H1 (cell line): ENCODE measurements around the gene TYK2. TPM values are rescaled to one million over a fixed set of nuclear protein-coding genes. Genes with fewer than 3 reads are reported as not detected.
A peak's percentile ranks its signal among the peaks of the same experiment; 100 is the strongest.

ENCODE experiments used
- CTCF ChIA-PET: fragments of 300-600 bp; sonication (Branson Sonifier 250); formaldehyde crosslinking; loops from one replicate; lab custom pipeline; 2021; ENCODE audit not compliant: partially characterized antibody; lab: Charles Lee
- POLR2A ChIA-PET: fragments of 300-600 bp; sonication (Branson Sonifier 250); formaldehyde crosslinking; loops from one replicate; lab custom pipeline; 2021; ENCODE audit warnings: inconsistent platforms; ENCODE audit not compliant: partially characterized antibody; lab: Charles Lee
- DNase-seq, 2 experiments: peaks; one replicate each; pipeline versions ENCODE4 v3.0.0 to v3.0.0-alpha.2; 2010 to 2022; ENCODE audit warnings: low spot score in 2 of 2, low read depth in 1 of 2, mixed read lengths in 1 of 2
- FAIRE-seq: peaks from 2 replicates; lab custom pipeline; 2011; peaks lifted over from hg19 to GRCh38; lab: Jason Lieb, UNC
- H2AFZ ChIP-seq: 2 replicates; pipeline ENCODE4 v1.8.1; 2012; ENCODE audit warnings: low read length, inconsistent platforms
- H2AK5ac ChIP-seq: 2 replicates; pipeline ENCODE4 v1.6.1; 2013; ENCODE audit warnings: low read depth, low read length
- H2BK120ac ChIP-seq: replicated peaks from 2 replicates; pipeline ENCODE3; 2013; ENCODE audit warnings: low read depth, low read length, inconsistent platforms
- H2BK12ac ChIP-seq: 2 replicates; pipeline ENCODE4 v1.6.1; 2013; ENCODE audit warnings: low read depth, low read length
- H2BK15ac ChIP-seq: 2 replicates; pipeline ENCODE4 v1.6.1; 2013; ENCODE audit warnings: low read length
- H2BK20ac ChIP-seq: 2 replicates; pipeline ENCODE4 v1.6.1; 2013; ENCODE audit warnings: low read length
- H2BK5ac ChIP-seq: 2 replicates; pipeline ENCODE4 v1.6.1; 2013; ENCODE audit warnings: low read depth, low read length
- H3K14ac ChIP-seq: 2 replicates; pipeline ENCODE4 v1.6.1; 2013; ENCODE audit warnings: inconsistent platforms; ENCODE audit not compliant: insufficient read length
- H3K18ac ChIP-seq: 2 replicates; pipeline ENCODE4 v1.6.1; 2013; ENCODE audit warnings: low read length; ENCODE audit errors: extremely low read depth
- H3K23ac ChIP-seq: 2 replicates; pipeline ENCODE4 v1.6.1; 2013; ENCODE audit warnings: inconsistent platforms; ENCODE audit not compliant: insufficient read length
- H3K23me2 ChIP-seq: 2 replicates; pipeline ENCODE4 v1.6.1; 2013; ENCODE audit warnings: low read depth, low read length
- H3K27ac ChIP-seq: 2 replicates; pipeline ENCODE4 v1.6.1; 2011; ENCODE audit warnings: low read depth, low read length, inconsistent platforms
- H3K27me3 ChIP-seq, 4 experiments: replicated peaks in 1 of 4; 1 replicate in 1 of 4; 2 replicates in 3 of 4; pipeline versions ENCODE4 v1.6.1 to v1.8.1; 2011 to 2013; ENCODE audit warnings: low read length in 3 of 4, mild to moderate bottlenecking in 3 of 4, inconsistent platforms in 2 of 4, mixed read lengths in 2 of 4, moderate library complexity in 1 of 4; ENCODE audit not compliant: control insufficient read depth in 3 of 4, insufficient read depth in 3 of 4; ENCODE audit errors: extremely low read depth in 1 of 4
- H3K36me3 ChIP-seq, 4 experiments: 2 replicates each; pipeline versions ENCODE4 v1.6.1 to v1.8.1; 2011 to 2013; ENCODE audit warnings: mild to moderate bottlenecking in 4 of 4, low read length in 3 of 4, moderate library complexity in 2 of 4, control low read depth in 1 of 4, inconsistent platforms in 1 of 4; ENCODE audit not compliant: insufficient read depth in 4 of 4, control insufficient read depth in 2 of 4
- H3K4ac ChIP-seq: replicated peaks from 2 replicates; pipeline ENCODE3; 2013; ENCODE audit warnings: low read length, low read depth, mixed read lengths, inconsistent platforms; ENCODE audit not compliant: insufficient read length
- H3K4me1 ChIP-seq, 4 experiments: replicated peaks in 1 of 4; 1 replicate in 1 of 4; 2 replicates in 3 of 4; pipeline versions ENCODE4 v1.6.1 to v1.8.1; 2011 to 2013; ENCODE audit warnings: low read length in 3 of 4, inconsistent platforms in 2 of 4, mixed read lengths in 1 of 4; ENCODE audit not compliant: insufficient read depth in 4 of 4, control insufficient read depth in 3 of 4
- H3K4me2 ChIP-seq, 2 experiments: 2 replicates each; pipeline versions ENCODE4 v1.6.1 to v1.8.1; 2011 to 2013; ENCODE audit warnings: low read depth in 2 of 2, low read length in 2 of 2, control low read depth in 1 of 2, inconsistent platforms in 1 of 2, mild to moderate bottlenecking in 1 of 2; ENCODE audit not compliant: insufficient read depth in 1 of 2
- H3K4me3 ChIP-seq, 4 experiments: fragments of 200-600, 300-600 bp in 1 of 4; sonication (generic), shearing (Covaris generic), sonication (Bioruptor Twin) in 1 of 4; 2 replicates each; pipeline versions ENCODE4 v1.5.1 to v1.8.1; 2011 to 2016; ENCODE audit warnings: low read length in 4 of 4, low read depth in 3 of 4, control low read depth in 2 of 4, inconsistent platforms in 2 of 4, mild to moderate bottlenecking in 2 of 4, mixed read lengths in 1 of 4, moderate library complexity in 1 of 4; ENCODE audit not compliant: insufficient read depth in 2 of 4; ENCODE audit errors: extremely low read depth in 1 of 4
- H3K56ac ChIP-seq: replicated peaks from 2 replicates; pipeline ENCODE3; 2013; ENCODE audit warnings: low read depth, mild to moderate bottlenecking, mixed read lengths, low read length, inconsistent platforms; ENCODE audit not compliant: insufficient read length
- H3K79me1 ChIP-seq: 2 replicates; pipeline ENCODE4 v1.6.1; 2013; ENCODE audit warnings: low read depth, low read length, control low read depth
- H3K79me2 ChIP-seq, 2 experiments: 2 replicates each; pipeline versions ENCODE4 v1.6.1 to v1.8.1; 2012 to 2013; ENCODE audit warnings: low read length in 2 of 2, mild to moderate bottlenecking in 2 of 2, inconsistent platforms in 1 of 2; ENCODE audit not compliant: insufficient read depth in 2 of 2, control insufficient read depth in 1 of 2
- H3K9ac ChIP-seq, 4 experiments: replicated peaks in 1 of 4; 1 replicate in 1 of 4; 2 replicates in 3 of 4; pipeline versions ENCODE4 v1.6.1 to v1.8.1; 2011 to 2013; ENCODE audit warnings: low read depth in 3 of 4, low read length in 3 of 4, control low read depth in 2 of 4, mild to moderate bottlenecking in 2 of 4, moderate library complexity in 2 of 4, inconsistent platforms in 1 of 4; ENCODE audit errors: extremely low read depth in 1 of 4
- H3K9me3 ChIP-seq, 2 experiments: 2 replicates each; pipeline versions ENCODE4 v1.6.1 to v1.8.1; 2012 to 2013; ENCODE audit warnings: mild to moderate bottlenecking in 2 of 2, moderate library complexity in 2 of 2, control low read depth in 1 of 2, inconsistent platforms in 1 of 2, low read depth in 1 of 2, low read length in 1 of 2, mixed read lengths in 1 of 2; ENCODE audit not compliant: insufficient read depth in 2 of 2
- H4K20me1 ChIP-seq, 2 experiments: replicated peaks in 1 of 2; 2 replicates each; pipeline versions ENCODE3 to v1.8.1; 2011 to 2013; ENCODE audit warnings: inconsistent platforms in 2 of 2, low read length in 2 of 2, mild to moderate bottlenecking in 1 of 2; ENCODE audit not compliant: insufficient read depth in 2 of 2, control insufficient read depth in 1 of 2
- H4K5ac ChIP-seq: 2 replicates; pipeline ENCODE4 v1.6.1; 2013; ENCODE audit warnings: low read length, low read depth, mixed read lengths, inconsistent platforms; ENCODE audit not compliant: insufficient read length
- H4K8ac ChIP-seq: 2 replicates; pipeline ENCODE4 v1.8.0; 2013; ENCODE audit warnings: mild to moderate bottlenecking, moderate library complexity, low read length, inconsistent platforms; ENCODE audit not compliant: insufficient read depth; ENCODE audit errors: extremely low read depth
- H4K91ac ChIP-seq: replicated peaks from 2 replicates; pipeline ENCODE3; 2013; ENCODE audit warnings: low read length, mixed read lengths, inconsistent platforms; ENCODE audit not compliant: insufficient read length
- ASH2L ChIP-seq: fragments of 200-600, 300-600 bp; sonication (generic); IDR thresholded peaks from one replicate; pipeline ENCODE4 v1.7.1; 2017; ENCODE audit warnings: low read length
- ATF2 ChIP-seq: IDR thresholded peaks from 2 replicates; pipeline ENCODE4 v1.6.1; 2012; ENCODE audit warnings: low read length, inconsistent platforms
- CEBPB ChIP-seq: IDR thresholded peaks from 2 replicates; pipeline ENCODE4 v1.6.1; 2012; ENCODE audit warnings: low read depth, low read length
- CTBP2 ChIP-seq: IDR thresholded peaks from 2 replicates; pipeline ENCODE4 v1.7.0; 2011; ENCODE audit warnings: borderline replicate concordance, mild to moderate bottlenecking, moderate library complexity, mixed read lengths, low read length; ENCODE audit not compliant: insufficient read depth, insufficient read length
- KDM5A ChIP-seq: fragments of 200-600 bp; IDR thresholded peaks from 2 replicates; pipeline ENCODE4 v1.7.1; 2012; ENCODE audit warnings: mild to moderate bottlenecking, low read length, inconsistent platforms, mixed read lengths
- NRF1 ChIP-seq: IDR thresholded peaks from 2 replicates; pipeline ENCODE4 v1.6.1; 2011; ENCODE audit warnings: mild to moderate bottlenecking, low read depth, low read length, improper control_type of control experiment
- RBBP5 ChIP-seq: IDR thresholded peaks from 2 replicates; pipeline ENCODE4 v1.7.1; 2012; ENCODE audit warnings: low read depth, mild to moderate bottlenecking, inconsistent platforms, low read length, moderate library complexity, borderline replicate concordance
- RNF2 ChIP-seq: fragments of 200-900, 300-1000 bp; sonication (generic); IDR thresholded peaks from 2 replicates; pipeline ENCODE4 v1.7.1; 2016; ENCODE audit warnings: borderline replicate concordance, low read depth, mild to moderate bottlenecking, antibody characterized with exemption, low read length; ENCODE audit not compliant: poor library complexity, severe bottlenecking; ENCODE audit errors: missing control alignments
- WGBS, 2 experiments: shearing (Covaris generic) in 1 of 2; methylation state at CpG; one replicate each; pipeline versions ENCODE4 v1.1.6 to v1.1.7; 2013 to 2015; ENCODE audit warnings: low lambda C conversion rate in 2 of 2, mixed read lengths in 2 of 2, inconsistent platforms in 1 of 2, low coverage in 1 of 2, missing lambda C conversion rate in 1 of 2; ENCODE audit not compliant: insufficient replicate concordance in 2 of 2, insufficient coverage in 1 of 2, insufficient read length in 1 of 2; ENCODE audit errors: extremely low coverage in 1 of 2, missing lambda C conversion rate in 1 of 2; 5-methylcytosine and 5-hydroxymethylcytosine counted together
- polyA plus RNA-seq, 7 experiments: library from polyadenylated mRNA; depleted of rRNA in 3 of 7; stranded (reverse) in 5 of 7; unstranded in 2 of 7; fragments of >200 nt in 5 of 7; fragments of 200-250 nt in 2 of 7; gene quantifications; 1 replicate in 5 of 7; 2 replicates in 1 of 7; 4 replicates in 1 of 7; pipeline versions ENCODE4 v1.2.1 to v1.2.3, GENCODE V29; 2011 to 2013; ENCODE audit warnings: missing spikeins in 2 of 7, mixed read lengths in 2 of 7
- total RNA-seq: library from RNA; stranded (reverse); fragmentation: NEBNext Ultra II Directional; extraction: Animal tissue kit (Norgen Biotek cat#: 25700); gene quantifications from 2 replicates; pipeline ENCODE4 v1.2.1, GENCODE V29; 2021

Gene TYK2
- total and polyA plus RNA-seq, 2 of the 8 experiments (the other 6 are each of a cell fraction or from before 2014, with no cell fraction given): 32.1 to 40.8 TPM

- CTCF ChIA-PET: interaction anchor here (0.6 to 3.2 kb wide), 9 partner anchors 16 to 225 kb away, joined by 3 to 11 read pairs (median 4); partner anchors contain the start of genes ICAM5 and RAVER1
- peak overlapping the region; percentile 88 for H4K5ac ChIP-seq
- TF ChIP-seq ASH2L (peak; percentile 22), RNF2 (peak; percentile 42), ATF2 (no peak), RBBP5 (0 out of 2 replicates have a peak, but pooled peaks have one; percentile 56), NRF1 (no peak), KDM5A (no peak), CEBPB (no peak), CTBP2 (no peak)
These were observed 27.4 kb downstream of the TYK2 start for GRCh38 chr19:10352764-10353671.

More at GRCh38 chr19:10352764-10353671, 27.4 kb downstream of the TYK2 start:
- H3K56ac ChIP-seq: peak overlapping the region; percentile 88
- no peaks in the 10 kb centered on the region for H3K9me3 ChIP-seq
- no peak overlapping the region for H2BK120ac ChIP-seq
- no peaks in the 10 kb centered on the region for H3K79me1 ChIP-seq
- POLR2A ChIA-PET: interaction anchor here (0.6 to 2.9 kb wide), 11 partner anchors 8 to 261 kb away, joined by 3 to 15 read pairs (median 5); partner anchors contain the start of genes ICAM1, ICAM5, MRPL4 and RAVER1
- peak overlapping the region; percentile 90 for H4K91ac ChIP-seq
- peaks cover 0 to 11% (median 8%) of the 10 kb centered on the region in 4 experiments; a peak in 5 of 7 replicates for H3K4me1 ChIP-seq
- H3K79me2 ChIP-seq: no peaks in the 10 kb centered on the region
- no peak overlapping the region for H2BK20ac ChIP-seq
- no peaks in the 10 kb centered on the region for H4K20me1 ChIP-seq
- H3K4me2 ChIP-seq: peak overlapping the region; percentile 72 to 99
- DNase-seq (peak; percentile 90 to 96), FAIRE-seq (peak; percentile 74)
- H3K23me2 ChIP-seq: peaks cover 18% of the 10 kb centered on the region
- peak overlapping the region; percentile 97 for H3K4ac ChIP-seq
- 5% methylated on average over 48 of the region's 63 CpGs; no CpG with 5 or more reads in 1 of the 2 experiments for WGBS, 2 experiments
- H3K36me3 ChIP-seq: peaks cover 0 to 5% (median 2%) of the 10 kb centered on the region in 4 experiments; a peak in 2 of 8 replicates
- 0 out of 2 replicates have a peak overlapping the region, but pooled peaks have one; percentile 1 for H2AFZ ChIP-seq
- peak overlapping the region; percentile 68 for H3K27ac ChIP-seq
- peak overlapping the region; percentile 61 to 69 (median 64) for H3K4me3 ChIP-seq
- peak overlapping the region; percentile 95 for H2BK5ac ChIP-seq
- peak overlapping the region; percentile 15 to 72 (median 53) for H3K9ac ChIP-seq
- H2BK12ac ChIP-seq: peak overlapping the region; percentile 45; the same call in 1 of the 2 replicates
- no peaks in the 10 kb centered on the region for H3K27me3 ChIP-seq
- H3K23ac ChIP-seq: no peak overlapping the region
- H3K14ac ChIP-seq: peak overlapping the region; percentile 62
- peak overlapping the region; percentile 94 for H3K18ac ChIP-seq
- H2AK5ac ChIP-seq: no peak overlapping the region
- H4K8ac ChIP-seq: peak overlapping the region; percentile 90; the same call in 1 of the 2 replicates
- peak overlapping the region; percentile 93; the same call in 1 of the 2 replicates for H2BK15ac ChIP-seq
